ENCODE measurements around the gene COG5. TPM values are rescaled to one million over a fixed set of nuclear protein-coding genes. Genes with fewer than 3 reads are reported as not detected.

COG5 gene
- total RNA-seq, 1 experiment from 2014 or later, result 20.2 TPM

- no peaks in the 10 kb centered on the region for H4K20me1 ChIP-seq (ENCODE audit: control insufficient read depth, insufficient read depth, insufficient read length)
- H3K4me1 ChIP-seq (ENCODE audit: insufficient read depth, low read length), result no peaks in the 10 kb centered on the region
- H3K56ac ChIP-seq (ENCODE audit: insufficient read length, low read depth, low read length), result no peak within 1 kb of the TSS
- DNase-seq, result peak; percentile 72
- H3K14ac ChIP-seq (ENCODE audit: insufficient read depth, low read length), result peak within 1 kb of the TSS; percentile 94
- H3K4me1 Mint-ChIP-seq, result no peaks in the 10 kb centered on the region
- H3K23me2 ChIP-seq (ENCODE audit: insufficient read length, low read depth, low read length, poor library complexity, severe bottlenecking), result peaks cover 4% of the 10 kb centered on the region
- no peaks in the 10 kb centered on the region for H3K9me3 Mint-ChIP-seq
- H3K36me3 Mint-ChIP-seq (ENCODE audit: insufficient read depth in 1 of 3, low read depth in 3 of 3), result peaks cover 1 to 12% (median 3%) of the 10 kb centered on the region in 3 experiments; a peak in 5 of 7 replicates
- no peaks in the 10 kb centered on the region for H3K27me3 Mint-ChIP-seq (ENCODE audit: low read depth)
- H4K8ac ChIP-seq (replicated peaks; ENCODE audit: insufficient read length, low read depth, low read length), result no peak within 1 kb of the TSS
- no peak within 1 kb of the TSS for H3K27ac ChIP-seq (ENCODE audit: insufficient read length, low read depth, low read length)
- no CpG with 5 or more reads among the region's 89 CpGs for WGBS (ENCODE audit: extremely low coverage, insufficient read length, low lambda C conversion rate)
- peak within 1 kb of the TSS; percentile 94 to 97 (median 95) for H3K27ac Mint-ChIP-seq
- no peaks in the 10 kb centered on the region for H3K27me3 ChIP-seq (ENCODE audit: insufficient read depth, low read length)
- no peak within 1 kb of the TSS for H4K5ac ChIP-seq (ENCODE audit: insufficient read length, low read depth, low read length)
- no peaks in the 10 kb centered on the region for H3K9me3 ChIP-seq (ENCODE audit: control insufficient read depth, low read depth, low read length)
- no peak within 1 kb of the TSS for H2BK20ac ChIP-seq (ENCODE audit: low read depth, low read length, poor library complexity, severe bottlenecking)
- H2BK15ac ChIP-seq (ENCODE audit: low read depth, low read length), result no peak within 1 kb of the TSS; the same call in 1 of the 2 replicates
- H3K9ac ChIP-seq (ENCODE audit: extremely low read depth, insufficient read length, low read length), result peak within 1 kb of the TSS; percentile 84
- H3K79me2 ChIP-seq (ENCODE audit: insufficient read depth, low read length), result no peaks in the 10 kb centered on the region
- peak within 1 kb of the TSS; percentile 89 to 94 for H3K4me3 Mint-ChIP-seq
- peak within 1 kb of the TSS; percentile 95 for H3K4me2 ChIP-seq (ENCODE audit: insufficient read depth, insufficient read length, low read length)
- H2BK120ac ChIP-seq (ENCODE audit: low read depth, low read length, poor library complexity, severe bottlenecking), result no peak within 1 kb of the TSS
- peak within 1 kb of the TSS; percentile 50 for H2BK12ac ChIP-seq (ENCODE audit: insufficient read length, low read depth, low read length)
- H3K23ac ChIP-seq (ENCODE audit: insufficient read length, low read depth, low read length), result no peak within 1 kb of the TSS
- no peak within 1 kb of the TSS for H4K91ac ChIP-seq (ENCODE audit: insufficient read length, low read depth, low read length)
- H3T11ph ChIP-seq (ENCODE audit: low read length), result no peak within 1 kb of the TSS
- peak within 1 kb of the TSS; percentile 97 for H2AFZ ChIP-seq (ENCODE audit: low read length)
- no peak within 1 kb of the TSS for H2AK5ac ChIP-seq (ENCODE audit: insufficient read length, low read length)
- TF ChIP-seq CTCF (conservative IDR thresholded peaks at IDR 0.05), result peak; percentile 33; the same call in 1 of the 3 replicates
- no peak within 1 kb of the TSS for H3K4ac ChIP-seq (ENCODE audit: low read depth, low read length)
- H2BK5ac ChIP-seq (ENCODE audit: insufficient read length, low read length), result no peak within 1 kb of the TSS
- no peaks in the 10 kb centered on the region for H3K79me1 ChIP-seq (ENCODE audit: insufficient read depth, low read depth, low read length, poor library complexity, severe bottlenecking)
- H3K18ac ChIP-seq (ENCODE audit: insufficient read length, low read depth, low read length), result peak within 1 kb of the TSS; percentile 82
Measured at GRCh38 chr7:107579885-107580715, 16.4 kb upstream of the COG5 start, which contains the start of gene BCAP29. TSS of gene BCAP29 (plus strand) at chr7:107580246. CDS start at chr7:107580773, 527 bp downstream.

Measured in H9 (cell line).